GM12872 (cell line): ENCODE measurements around the gene BIRC6.

Source experiments
- CTCF ChIP-seq: IDR thresholded peaks from 3 replicates; pipeline ENCODE4 v1.5.1; 2011; ENCODE audit warnings: low read depth, mild to moderate bottlenecking, low read length, moderate library complexity; ENCODE audit not compliant: insufficient read depth

BIRC6 gene

GRCh38 chr2:32356681-32357317 is at the start of gene BIRC6:
TSS of gene BIRC6 (plus strand) at chr2:32357023. CDS start at chr2:32357162, 139 bp downstream.
- no peak for TF ChIP-seq CTCF

GRCh38 chr2:32310577-32310976 is 46.2 kb upstream of the BIRC6 start:
- no peak for TF ChIP-seq CTCF

- no peak for TF ChIP-seq CTCF
These were observed 41.9 kb upstream of the BIRC6 start for GRCh38 chr2:32314886-32315285.

GRCh38 chr2:32330136-32330535 is 26.7 kb upstream of the BIRC6 start:
- no peak for TF ChIP-seq CTCF

- no peak for TF ChIP-seq CTCF
These were observed 14.0 kb upstream of the BIRC6 start for GRCh38 chr2:32342801-32343200.

- no peak for TF ChIP-seq CTCF
These were observed 695 bp upstream of the BIRC6 start for GRCh38 chr2:32355976-32356680.

- no peak for TF ChIP-seq CTCF
These were observed 691 bp downstream of the BIRC6 start for GRCh38 chr2:32357318-32358110.
